GM18909 (cell line): ENCODE results near the gene OR7G2.
"Not testable (repeated sequence)": the region's sequence is repeated elsewhere in the genome, so short reads cannot be mapped to it uniquely, and the experiment has no call there.

ENCODE experiments used
- ATAC-seq: cut with Tn5 transposase; IDR thresholded peaks from one replicate; pipeline ENCODE4 v1.9.1; 2021; ENCODE audit warnings: mild to moderate bottlenecking; ENCODE audit not compliant: unreplicated experiment, poor library complexity

Gene OR7G2

DNA sequence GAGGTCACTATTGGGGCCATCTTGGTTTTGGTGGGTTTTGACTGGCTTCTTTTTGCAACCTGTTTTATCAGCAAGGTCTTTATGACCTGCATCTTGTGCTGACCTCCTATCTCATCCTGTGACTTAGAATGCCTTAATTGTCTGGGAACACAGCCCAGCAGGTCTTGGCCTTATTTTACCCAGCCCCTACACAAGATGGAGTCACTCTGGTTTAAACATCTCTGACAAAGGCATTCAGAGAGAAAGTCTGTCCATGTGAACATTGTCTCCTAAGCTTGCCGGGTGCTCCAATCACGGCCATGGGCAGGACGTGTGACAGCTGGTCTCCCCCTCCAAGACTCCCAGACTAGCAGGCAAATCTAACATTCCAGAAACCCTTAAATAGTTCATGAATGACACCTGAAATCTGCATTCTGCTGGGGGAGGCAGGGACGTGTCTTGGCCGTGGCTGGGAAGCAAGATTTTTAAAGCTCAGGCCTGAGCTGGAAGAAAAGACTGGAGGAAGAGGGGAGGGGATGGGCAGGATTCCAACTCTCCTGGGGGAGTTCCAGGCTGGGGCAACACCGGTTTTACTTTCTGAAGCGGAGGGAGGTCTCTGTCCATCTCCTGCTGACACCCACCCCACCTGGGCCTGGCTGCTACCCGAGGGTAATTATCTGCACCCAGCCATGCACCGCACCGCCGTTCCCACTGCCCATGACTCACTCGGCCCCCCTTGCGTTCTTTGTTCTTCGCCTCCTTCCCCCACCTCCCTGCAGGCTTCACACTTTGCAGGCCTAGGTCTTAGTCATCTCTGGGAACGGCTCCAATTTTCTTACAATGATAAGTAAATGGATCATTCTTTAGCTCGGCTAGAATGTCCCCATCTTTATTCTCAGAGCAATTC, 32.0 kb downstream of the OR7G2 start:
- ATAC-seq = no peak

DNA sequence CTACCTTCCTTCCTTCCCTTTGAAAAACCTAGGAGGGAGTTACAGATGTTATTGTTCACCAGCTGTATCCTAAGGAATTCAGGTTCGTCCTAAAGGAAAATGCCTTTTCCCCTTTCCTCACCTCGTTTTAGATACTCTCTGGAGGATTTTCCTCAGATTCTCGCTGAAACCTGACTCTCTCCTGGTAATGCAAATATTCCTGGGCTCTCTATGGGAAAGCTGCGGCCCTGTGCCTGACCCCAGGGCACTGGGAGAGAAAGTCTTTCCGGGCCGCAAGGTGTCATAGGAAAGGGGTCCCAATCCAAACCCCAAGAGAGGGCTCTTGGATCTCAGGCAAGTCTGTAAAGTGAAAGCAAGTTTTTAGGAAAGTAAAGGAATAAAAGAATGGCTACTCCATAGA, 33.5 kb downstream of the OR7G2 start:
- no peak for ATAC-seq

DNA sequence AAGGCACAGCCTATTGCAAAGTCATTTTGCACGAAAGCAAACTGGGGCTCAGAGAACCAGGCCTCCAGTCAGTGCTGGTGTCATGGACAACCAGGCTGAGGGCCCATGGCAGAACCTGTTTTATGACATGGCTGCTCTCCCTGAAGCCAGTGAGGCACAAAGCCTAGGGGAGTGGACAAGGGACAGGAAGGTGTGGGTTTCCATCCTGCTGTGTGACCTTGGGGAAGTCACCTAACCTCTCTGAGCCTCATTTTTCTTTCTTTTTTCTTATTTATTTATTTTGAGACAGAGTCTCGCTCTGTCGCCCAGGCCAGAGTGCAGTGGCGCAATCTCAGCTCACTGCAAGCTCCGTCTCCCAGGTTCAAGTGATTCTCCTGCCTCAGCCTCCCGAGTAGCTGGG, 35.6 kb downstream of the OR7G2 start:
- ATAC-seq = not testable (repeated sequence)

DNA sequence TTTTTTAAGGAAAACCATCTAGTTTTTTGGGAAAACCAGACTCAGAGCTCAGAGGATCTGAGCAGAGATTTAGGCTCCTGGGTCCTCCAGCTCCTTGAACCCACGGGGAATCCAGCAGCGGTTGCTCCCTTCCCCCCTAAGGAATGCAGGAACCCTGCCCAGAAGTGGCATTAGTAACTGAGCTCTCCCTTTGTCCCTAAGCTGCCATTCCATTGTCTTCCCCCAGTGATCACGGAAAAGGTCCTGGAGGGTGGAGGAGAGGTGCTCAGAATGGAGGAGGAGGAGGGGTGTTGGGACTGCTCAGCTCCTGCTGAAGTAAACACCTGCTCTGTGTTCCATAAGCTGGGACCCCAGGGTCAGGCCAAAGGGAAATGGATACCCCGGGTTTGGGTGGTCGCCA, 37.2 kb downstream of the OR7G2 start:
- ATAC-seq = no peak

DNA sequence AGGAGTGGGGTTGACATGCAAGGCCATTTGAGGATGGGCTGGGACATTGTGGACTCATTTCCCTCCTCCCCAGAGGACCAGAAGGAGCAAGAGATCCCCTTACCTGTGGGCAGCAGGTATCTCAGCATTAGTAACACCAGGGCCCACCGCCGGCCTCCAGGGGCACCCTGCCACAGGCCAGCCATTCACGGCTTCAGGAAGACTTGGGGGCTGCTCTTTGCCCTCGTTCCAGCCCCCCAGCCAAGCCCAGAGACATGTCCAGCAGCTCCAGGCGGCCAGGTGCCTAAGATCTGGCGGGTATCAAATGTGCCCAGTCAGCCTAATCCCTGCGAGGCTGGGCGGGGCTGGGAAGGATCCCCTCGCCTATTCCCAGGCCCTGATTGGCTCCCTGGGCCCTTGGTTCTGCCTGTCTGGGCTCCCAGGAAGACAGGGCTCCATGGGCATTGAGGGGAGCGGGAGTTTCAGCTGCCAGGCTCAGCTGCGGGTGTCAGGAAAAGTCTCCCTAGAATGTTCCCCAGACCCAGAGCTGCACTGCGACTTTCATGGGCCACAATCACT, 41.7 kb downstream of the OR7G2 start:
- ATAC-seq = no peak

DNA sequence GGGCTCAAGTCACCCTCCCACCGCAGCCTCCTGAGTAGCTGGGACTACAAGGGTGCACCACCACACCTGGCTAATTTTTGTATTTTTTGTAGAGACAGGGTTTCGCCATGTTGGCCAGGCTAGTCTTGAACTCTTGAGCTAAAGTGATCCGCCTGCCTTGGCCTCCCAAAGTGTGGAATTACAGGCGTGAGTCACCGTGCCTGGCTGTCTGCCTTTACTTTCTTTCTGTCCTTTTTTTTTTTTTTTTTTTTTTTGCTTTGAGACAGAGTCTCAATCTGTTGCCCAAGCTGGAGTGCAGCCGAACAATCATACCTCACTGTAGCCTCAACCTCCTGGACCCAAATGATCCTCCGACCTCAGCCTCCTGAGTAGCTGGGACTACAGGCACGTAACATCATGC, 45.4 kb downstream of the OR7G2 start:
- no peak for ATAC-seq

DNA sequence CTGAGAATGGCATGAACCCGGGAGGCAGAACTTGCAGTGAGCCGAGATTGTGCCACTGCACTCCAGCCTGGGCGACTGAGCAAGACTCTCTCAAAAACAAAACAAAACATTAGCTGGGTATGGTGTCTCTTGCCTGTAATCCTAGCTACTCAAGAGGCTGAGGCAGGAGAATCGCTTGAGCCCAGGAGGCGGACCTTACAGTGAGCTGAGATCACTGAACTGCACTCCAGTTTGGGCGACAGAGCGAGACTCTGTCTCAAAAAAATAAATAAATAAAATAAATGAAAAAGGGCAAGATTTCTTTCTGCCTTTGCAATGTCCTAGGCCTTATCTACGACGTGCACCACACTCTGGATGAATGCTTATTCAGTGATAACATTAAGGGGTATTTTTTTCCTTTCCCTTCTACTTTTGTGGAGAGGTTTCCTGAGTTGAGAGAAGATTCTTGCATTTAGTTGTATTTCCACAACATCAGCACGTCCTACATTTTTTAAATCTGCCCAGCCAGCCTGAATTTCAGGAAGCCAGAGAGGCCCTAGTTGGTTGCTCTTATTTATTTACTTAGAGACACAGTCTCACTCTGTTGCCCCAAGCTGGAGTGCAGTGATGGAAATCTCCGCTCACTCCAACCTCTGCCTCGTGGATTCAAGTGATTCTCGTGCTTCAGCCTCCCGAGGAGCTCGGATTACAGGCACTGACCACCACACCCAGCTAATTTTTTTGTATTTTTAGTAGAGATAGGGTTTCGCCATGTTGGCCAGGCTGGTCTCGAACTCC, 46.5 kb downstream of the OR7G2 start:
- ATAC-seq = no peak

DNA sequence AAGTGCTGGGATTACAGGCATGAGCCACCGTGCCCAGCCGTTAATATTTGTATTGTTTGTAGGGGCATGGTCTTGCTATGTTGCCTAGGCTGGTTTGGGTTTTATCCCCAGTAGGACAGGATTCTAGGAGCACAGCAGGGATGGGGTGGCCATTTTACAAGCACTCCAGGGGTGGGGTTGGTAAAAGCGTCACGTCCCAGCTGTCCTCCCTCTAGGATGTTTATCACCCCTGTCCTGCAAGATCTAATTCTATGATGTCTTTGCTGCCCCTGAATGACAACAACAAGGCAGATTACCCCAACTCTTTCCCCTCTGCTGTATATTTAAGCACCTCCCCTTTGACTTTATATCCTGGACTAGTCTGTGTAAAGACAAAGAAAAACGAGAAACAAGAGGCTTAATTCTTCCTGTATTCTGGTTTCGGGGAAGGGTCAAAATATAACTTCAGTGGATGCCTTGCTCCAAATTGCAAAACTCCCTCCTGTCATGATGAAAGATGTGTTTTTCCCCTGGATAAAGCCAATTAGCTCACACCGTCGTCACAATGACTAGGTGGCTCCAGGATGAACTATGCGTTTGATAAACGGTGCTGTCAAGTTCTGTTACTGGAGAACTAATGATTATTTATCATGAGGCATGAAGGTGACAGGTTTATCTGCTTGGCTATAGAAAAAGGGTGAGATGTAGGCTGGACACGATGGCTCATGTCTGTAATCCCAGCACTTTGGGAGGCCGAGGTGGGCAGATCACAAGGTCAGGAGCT, 48.2 kb downstream of the OR7G2 start:
- no peak for ATAC-seq

DNA sequence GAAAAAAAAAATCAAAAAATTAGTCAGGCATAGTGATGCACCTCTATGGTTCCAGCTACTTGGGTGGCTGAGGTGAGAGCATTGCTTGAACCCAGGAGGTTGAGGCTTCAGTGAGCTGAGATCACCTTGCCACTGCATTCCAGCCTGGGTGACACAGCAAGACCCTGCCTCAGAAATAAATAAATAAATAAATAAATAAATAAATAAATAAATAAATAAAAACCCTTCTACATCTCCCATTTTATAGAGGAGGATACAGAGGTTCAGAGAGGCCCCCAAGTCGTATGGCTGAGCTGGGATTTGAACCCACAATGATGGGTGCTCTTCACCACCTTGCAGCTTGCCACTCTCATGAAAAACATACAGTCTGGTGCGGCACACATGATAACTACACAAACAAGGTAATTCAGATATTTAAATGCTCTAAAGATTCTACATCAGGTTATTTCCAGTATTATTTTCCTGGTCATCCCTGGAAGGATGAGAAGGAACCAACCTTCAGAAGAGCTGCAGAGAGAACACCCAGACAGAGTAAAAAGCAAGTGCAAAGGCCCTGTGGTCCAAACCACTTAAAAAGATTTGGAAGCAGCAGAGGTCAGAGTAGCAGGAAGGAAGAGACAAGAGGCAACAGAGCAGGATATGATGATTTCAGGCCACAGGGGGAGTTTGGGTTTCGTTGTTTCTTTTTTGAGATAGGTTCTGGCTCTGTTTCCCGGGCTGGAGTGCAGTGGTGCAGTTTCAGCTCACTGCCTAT, 49.6 kb downstream of the OR7G2 start:
- ATAC-seq = no peak

DNA sequence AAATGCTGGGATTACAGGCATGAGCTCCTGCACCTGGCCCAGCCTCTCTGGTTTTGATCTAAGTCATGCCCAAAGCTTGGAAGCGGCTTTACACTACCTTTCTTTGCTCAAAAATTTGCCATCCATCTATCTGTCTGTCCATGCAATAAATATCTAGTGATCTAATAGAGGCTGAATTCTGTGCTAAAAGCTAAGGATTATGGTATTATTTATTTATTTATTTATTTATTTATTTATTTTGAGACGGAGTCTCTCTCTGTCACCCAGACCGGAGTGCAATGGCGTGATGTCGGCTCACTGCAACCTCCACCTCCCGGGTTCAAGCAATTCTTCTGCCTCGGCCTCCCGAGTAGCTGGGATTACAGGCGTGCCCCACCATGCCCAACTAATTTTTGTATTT, 51.1 kb downstream of the OR7G2 start:
- not testable (repeated sequence) for ATAC-seq

DNA sequence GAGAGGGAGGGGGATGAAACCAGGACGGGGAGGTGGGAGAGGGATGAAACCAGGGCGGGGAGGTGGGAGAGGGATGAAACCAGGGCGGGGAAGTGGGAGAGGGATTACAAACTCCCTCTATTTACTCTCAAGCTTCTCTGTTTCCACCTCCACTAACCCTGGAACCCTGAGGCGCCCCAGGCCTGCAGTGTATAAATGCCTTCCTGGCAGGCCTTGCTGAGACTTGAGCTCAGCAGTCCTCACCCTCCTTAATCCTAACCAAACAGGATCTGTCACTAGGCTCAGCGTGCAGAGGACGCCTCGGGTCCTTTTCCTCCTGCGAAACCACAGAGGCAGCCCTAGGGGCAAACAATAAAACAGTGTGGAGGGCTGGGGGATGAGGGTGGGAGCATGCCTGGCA, 52.5 kb downstream of the OR7G2 start:
- no peak for ATAC-seq

DNA sequence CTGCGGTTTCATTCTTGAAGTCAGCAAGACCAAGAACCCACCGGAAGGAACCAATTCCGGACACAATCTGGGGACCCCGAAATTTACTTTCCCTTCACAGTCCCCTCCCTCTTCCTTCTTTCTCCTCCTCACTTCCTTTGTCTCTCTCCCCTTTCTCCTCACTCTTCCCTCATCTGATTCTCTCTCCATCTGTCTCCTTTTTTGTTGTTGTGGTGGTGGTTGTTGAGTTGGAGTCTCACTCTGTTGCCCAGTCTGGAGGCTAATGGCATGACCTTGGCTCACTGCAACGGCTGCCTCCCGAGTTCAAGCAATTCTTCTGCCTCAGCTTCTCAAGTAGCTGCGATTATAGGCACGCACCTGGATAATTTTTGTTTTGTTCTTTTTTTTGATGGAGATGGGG, 53.1 kb downstream of the OR7G2 start:
- no peak for ATAC-seq

DNA sequence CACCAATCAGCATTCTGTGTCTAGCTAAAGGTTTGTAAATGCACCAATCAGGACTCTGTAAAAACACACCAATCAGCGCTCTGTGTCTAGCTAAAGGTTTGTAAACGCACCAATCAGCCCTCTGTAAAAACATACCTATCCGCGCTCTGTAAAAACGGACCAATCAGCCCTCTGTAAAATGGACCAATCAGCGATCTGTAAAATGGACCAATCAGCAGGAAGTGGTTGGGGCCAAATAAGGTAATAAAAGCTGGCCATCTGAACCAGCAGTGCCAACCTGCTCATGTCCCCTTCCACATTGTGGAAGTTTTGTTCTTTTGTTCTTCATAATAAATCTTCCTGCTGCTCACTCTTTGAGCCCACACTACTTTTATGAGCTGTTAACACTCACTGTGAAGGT, 53.6 kb downstream of the OR7G2 start:
- ATAC-seq = not testable (repeated sequence)

DNA sequence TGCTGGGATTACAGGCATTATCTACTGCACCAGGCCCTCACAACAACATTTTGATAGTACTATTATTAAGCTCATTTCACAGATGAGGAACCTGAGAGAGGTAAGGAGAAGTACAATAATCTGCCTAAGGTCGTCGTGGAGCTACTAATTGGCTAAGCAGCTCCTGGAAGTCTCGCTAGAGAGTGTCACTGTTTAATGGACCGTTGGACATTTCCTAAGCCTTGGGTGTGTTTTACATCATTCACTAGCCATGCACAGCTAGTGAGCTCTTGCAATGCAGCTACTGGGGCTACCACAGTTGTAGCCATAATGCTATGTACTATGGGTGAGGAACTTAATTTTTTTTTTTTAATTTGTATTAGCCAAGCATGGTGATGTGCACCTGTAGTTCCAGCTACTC, 54.4 kb downstream of the OR7G2 start:
- no peak for ATAC-seq
